ENCODE data around the gene PRSS8.
A peak's percentile ranks its signal among the peaks of the same experiment; 100 is the strongest.

Gene PRSS8

GRCh38 chr16:31128711-31129567 lies 6.6 kb downstream of the PRSS8 start:
- no peak for FAIRE-seq

- FAIRE-seq = no peak
These were observed 8.3 kb downstream of the PRSS8 start for GRCh38 chr16:31127182-31127581.

DNA sequence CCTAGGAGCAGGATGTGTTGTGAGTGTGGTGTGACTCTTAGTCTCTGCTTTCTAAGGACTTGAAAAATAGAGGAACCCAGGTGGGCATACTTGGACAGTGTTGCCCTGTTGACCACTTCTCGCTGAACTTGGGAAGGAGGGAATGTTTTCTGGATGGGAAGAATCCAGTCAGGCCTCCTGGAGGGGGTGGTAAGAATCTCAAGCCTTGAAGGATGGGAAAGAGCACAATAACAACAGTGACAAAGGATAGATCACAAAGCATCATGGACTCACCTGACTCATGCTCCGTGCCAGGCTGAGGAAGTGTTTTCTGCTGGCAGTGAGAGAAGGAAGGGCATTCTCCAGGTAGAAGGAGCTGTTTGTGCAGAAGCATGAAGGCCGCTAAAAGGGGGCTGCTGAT lies 9.7 kb downstream of the PRSS8 start:
- FAIRE-seq = no peak

- FAIRE-seq = no peak
These were observed 15.4 kb downstream of the PRSS8 start for GRCh38 chr16:31120129-31120528.

- no peak for FAIRE-seq
These were observed 17.0 kb downstream of the PRSS8 start for GRCh38 chr16:31118223-31119155.

DNA sequence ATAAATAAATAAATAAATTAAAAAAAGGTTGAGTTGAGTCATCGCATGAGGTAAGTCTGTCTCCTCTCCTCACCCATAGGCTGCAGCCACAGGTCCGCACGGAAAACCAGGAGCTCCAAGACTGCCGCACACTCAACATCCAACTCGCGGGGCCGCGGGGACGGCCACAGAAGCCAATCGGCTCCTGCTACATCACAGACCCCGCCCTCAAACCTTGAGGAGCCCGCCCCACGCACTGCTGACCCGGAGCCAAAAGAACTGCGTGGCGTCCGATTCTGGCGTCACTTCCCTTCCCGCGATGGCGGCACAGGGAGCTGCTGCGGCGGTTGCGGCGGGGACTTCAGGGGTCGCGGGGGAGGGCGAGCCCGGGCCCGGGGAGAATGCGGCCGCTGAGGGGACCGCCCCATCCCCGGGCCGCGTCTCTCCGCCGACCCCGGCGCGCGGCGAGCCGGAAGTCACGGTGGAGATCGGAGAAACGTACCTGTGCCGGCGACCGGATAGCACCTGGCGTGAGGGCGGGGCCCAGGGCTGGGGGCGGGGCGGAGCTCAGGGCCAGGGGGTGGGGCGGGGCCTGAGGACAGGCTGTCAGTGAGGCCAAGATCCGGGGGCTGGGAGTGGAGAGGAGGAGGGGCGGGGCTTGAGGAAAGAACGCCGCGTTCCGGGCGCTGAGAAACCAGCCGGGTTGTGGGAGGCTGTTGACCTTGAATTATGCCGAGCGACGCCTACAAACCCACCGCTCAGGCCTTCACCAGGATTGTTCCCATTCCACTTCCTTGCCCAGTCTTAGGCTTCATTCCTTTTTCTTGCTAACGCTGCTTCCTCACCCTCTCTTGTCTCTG lies 17.9 kb downstream of the PRSS8 start, which contains the start of gene KAT8:
Gene KAT8, plus strand, starts transcription at position 281 of the 839 bp plus-strand sequence. Its CDS starts 18 bp downstream, at position 299.
- FAIRE-seq = peak; percentile 88

- FAIRE-seq = no peak
These were observed 21.1 kb downstream of the PRSS8 start for GRCh38 chr16:31114468-31114867.

GRCh38 chr16:31113121-31114120 lies 22.1 kb downstream of the PRSS8 start:
- FAIRE-seq = no peak

DNA sequence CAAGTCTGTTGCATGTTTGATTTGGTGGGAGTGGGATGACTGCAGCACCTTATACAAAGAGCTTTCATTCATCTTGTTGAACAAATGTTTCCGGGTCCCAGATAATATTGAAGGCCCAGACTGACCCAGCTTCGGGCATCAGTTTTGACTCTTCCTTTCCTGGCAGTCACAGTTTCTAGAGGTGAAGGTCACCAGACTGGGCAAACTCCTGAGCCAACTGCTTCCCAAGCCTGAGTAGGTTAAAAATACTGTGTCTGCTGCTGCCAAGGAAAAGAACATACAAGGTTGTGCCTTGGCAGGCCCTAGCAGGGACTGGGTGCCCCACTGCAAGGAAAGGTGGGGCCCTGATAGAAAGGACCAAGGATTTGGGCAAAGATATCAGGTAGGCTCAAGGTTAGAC lies 22.8 kb downstream of the PRSS8 start:
- no peak for FAIRE-seq

- FAIRE-seq = no peak
These were observed 23.6 kb downstream of the PRSS8 start for GRCh38 chr16:31111881-31112466.

DNA sequence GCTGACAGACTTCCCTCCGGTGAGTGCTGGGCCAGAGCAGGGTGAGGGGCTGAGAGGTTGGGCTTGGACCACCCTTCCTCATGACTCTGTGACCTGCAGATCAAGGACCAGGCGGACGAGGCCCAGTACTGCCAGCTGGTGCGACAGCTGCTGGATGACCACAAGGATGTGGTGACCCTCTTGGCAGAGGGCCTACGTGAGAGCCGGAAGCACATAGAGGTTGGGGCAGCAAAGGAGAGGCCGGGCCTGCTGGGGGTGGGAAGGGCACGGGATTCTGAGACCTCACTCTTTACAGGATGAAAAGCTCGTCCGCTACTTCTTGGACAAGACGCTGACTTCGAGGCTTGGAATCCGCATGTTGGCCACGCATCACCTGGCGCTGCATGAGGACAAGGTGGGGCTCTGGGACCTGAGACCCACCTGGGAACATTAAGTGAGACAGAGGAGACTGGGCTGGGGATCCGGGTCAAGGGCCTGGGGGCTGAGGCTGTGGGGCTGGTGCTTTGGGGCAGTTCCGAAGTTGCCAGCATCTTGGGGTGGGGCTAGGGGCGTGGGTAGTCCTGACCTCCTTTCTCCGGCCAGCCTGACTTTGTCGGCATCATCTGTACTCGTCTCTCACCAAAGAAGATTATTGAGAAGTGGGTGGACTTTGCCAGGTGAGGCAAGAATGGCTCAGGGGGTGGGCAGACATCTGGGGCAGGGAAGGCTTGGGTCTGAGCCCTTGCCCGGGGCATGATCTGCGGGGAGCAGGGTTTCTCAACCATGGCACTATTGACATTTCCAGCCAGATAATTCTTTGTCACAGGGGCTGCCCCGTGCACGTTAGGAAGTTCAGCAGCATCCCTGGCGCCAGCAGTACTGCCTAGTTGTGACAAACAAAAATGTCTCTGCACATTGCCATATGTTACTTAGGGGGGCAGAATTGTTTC lies 25.2 kb downstream of the PRSS8 start:
- FAIRE-seq = no peak

DNA sequence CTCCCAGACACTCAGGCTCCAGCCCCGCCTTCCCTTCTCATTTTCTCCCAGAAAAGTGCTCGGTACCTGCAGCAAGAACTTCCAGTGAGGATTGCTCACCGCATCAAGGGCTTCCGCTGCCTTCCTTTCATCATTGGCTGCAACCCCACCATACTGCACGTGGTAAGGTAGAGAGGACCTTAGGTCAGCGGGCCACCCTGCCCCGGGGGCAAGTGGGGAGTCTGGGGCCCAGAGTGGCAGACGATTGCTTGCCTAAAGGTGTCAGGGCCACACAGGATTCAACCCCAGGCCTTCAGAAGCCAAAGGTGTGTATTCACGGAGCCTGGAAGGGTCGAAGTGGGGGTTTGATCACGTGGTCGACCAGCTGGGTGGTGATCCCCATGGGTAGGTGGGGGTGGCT lies 25.9 kb downstream of the PRSS8 start:
- FAIRE-seq = no peak

GRCh38 chr16:31108794-31109558 lies 26.6 kb downstream of the PRSS8 start:
- FAIRE-seq = no peak

- FAIRE-seq = no peak
These were observed 27.3 kb downstream of the PRSS8 start, which contains the start of gene BCKDK for GRCh38 chr16:31108035-31108793. BCKDK (plus strand) TSS chr16:31108386; CDS start chr16:31109224, 838 bp downstream.

GRCh38 chr16:31107465-31107867 lies 28.1 kb downstream of the PRSS8 start:
- no peak for FAIRE-seq

DNA sequence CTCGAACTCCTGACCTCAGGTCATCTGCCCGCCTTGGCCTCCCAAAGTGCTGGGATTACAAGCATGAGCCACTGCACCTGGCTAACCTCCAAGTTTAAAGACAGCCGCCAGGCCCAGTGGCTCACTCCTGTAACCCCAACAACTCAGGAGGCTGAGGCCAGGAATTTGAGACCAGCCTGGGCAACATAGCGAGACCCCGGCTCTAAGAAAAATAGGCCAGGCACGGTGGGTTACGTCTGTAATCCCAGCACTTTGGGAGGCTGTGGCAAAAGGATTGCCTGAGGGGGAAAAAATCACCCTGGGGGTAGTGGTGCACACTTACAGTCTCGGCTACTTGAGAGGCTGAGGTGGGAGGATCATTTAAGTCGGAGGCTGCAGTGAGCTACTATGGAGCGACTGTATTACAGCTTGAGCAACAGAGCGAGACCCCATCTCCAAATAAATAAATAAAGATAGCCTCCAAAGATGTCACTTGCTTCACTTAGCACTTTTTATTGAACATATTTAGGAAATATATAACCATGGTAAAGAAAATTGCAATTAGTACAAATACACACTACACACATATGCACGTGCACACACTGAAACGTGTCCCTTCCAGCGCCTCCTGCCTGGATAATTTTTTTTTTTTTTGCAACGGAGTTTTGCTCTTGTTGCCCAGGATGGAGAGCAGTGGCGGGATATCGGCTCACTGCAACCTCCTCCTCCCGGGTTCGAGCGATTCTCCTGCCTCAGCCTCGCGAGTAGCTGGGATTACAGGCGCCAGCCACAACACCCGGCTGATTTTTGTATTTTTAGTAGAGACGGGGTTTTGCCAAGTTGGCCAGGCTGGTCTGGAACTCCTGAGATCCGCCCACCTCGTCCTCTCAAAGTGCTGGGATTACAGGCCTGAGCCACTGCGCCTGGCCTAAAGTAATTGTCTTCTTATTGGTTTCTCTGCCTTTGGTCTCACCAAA lies 28.7 kb downstream of the PRSS8 start:
- FAIRE-seq = no peak

Measured in endometrium (tissue), 2 donors.